ENCODE measurements around the gene FAM174B. TPM values are rescaled to one million over a fixed set of nuclear protein-coding genes. Genes with fewer than 3 reads are reported as not detected.

Gene FAM174B
- total and polyA plus RNA-seq, 2 donors (not counting 1 experiment from before 2014, with no cell fraction given), result 0.03 to 1.9 TPM

DNA sequence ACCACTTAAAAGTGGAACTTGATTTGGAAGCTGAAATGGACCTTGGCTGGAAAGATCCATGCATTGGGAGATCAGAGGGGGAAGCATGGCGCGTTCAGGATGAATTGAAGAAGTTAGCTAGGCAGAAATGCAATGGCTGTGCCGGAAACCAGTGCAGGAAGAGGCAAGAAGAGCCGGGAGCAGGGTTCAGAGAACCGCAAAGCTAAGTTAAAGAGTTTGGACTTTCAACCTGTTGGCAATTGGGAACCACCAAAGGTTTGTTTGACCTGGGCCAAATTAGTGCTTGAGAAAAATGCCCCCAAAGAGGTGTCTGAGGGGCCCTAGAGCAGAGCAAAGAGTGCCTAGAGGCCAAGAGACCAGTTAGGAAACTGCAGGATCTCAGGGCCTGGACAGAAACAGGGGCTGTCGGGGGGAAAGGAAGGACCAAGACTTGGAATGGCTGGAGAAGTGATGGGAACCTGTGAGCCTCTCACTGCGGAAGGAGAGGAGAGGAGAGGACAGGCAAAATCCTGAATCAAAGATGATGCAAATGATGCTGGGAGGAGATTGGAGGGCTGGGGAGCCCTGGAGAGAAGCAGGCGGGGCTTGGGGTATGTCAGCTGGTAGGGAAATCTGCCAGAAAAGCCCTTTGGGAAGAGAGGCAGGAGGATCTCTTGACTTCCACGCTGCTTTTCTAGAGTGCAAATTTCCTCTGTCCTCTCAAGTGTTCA is 49.3 kb downstream of the FAM174B start:
- H3K9me3 Mint-ChIP-seq (ENCODE audit: insufficient read depth), result no peaks in the 10 kb centered on the region
- intact Hi-C loops (cut with micrococcal nuclease), result no loop called here
- no peak for TF ChIP-seq EZH2 (IDR thresholded peaks at IDR 0.05; ENCODE audit: borderline replicate concordance, insufficient read depth, low read depth, low read length, poor library complexity, severe bottlenecking)
- TF ChIP-seq, protein P1, sequence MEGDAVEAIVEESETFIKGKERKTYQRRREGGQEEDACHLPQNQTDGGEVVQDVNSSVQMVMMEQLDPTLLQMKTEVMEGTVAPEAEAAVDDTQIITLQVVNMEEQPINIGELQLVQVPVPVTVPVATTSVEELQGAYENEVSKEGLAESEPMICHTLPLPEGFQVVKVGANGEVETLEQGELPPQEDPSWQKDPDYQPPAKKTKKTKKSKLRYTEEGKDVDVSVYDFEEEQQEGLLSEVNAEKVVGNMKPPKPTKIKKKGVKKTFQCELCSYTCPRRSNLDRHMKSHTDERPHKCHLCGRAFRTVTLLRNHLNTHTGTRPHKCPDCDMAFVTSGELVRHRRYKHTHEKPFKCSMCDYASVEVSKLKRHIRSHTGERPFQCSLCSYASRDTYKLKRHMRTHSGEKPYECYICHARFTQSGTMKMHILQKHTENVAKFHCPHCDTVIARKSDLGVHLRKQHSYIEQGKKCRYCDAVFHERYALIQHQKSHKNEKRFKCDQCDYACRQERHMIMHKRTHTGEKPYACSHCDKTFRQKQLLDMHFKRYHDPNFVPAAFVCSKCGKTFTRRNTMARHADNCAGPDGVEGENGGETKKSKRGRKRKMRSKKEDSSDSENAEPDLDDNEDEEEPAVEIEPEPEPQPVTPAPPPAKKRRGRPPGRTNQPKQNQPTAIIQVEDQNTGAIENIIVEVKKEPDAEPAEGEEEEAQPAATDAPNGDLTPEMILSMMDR (IDR thresholded peaks at IDR 0.05), result no peak
- H3K4me3 ChIP-seq (ENCODE audit: control extremely low read depth in 1 of 5, extremely low read depth in 1 of 5, insufficient read depth in 1 of 5, low read depth in 2 of 5, low read length in 4 of 5), result no peak overlapping the region
- H3K4me1 ChIP-seq (ENCODE audit: control insufficient read depth in 2 of 2, insufficient read depth in 2 of 2, low read length in 2 of 2), result no peaks in the 10 kb centered on the region
- DNase-seq (no peak), ATAC-seq (ENCODE audit: low read depth) (no peak)
- no peak overlapping the region for H3K9ac ChIP-seq (ENCODE audit: low read length)
- no peaks in the 10 kb centered on the region for H3K4me1 Mint-ChIP-seq
- H3K4me3 Mint-ChIP-seq, result no peak overlapping the region
- no peaks in the 10 kb centered on the region for H3K27me3 Mint-ChIP-seq
- H4K20me1 ChIP-seq (ENCODE audit: control insufficient read depth, insufficient read depth, low read length, poor library complexity, severe bottlenecking), result no peaks in the 10 kb centered on the region
- CTCF ChIA-PET, result no interaction called here
- no peak overlapping the region for H3K27ac ChIP-seq (ENCODE audit: low read length in 2 of 2)
- no peaks in the 10 kb centered on the region for H3K79me2 ChIP-seq (ENCODE audit: control insufficient read depth, insufficient read depth, low read length)
- H3K27me3 ChIP-seq (replicated peaks in 1 of 4; ENCODE audit: control extremely low read depth in 1 of 4, control insufficient read depth in 3 of 4, insufficient read depth in 4 of 4, low read length in 3 of 4), result no peaks in the 10 kb centered on the region
- H3K9me3 ChIP-seq (ENCODE audit: control extremely low read depth in 1 of 3, control insufficient read depth in 2 of 3, insufficient read depth in 1 of 3, low read length in 2 of 3), result peaks cover 0 to 9% (median 0%) of the 10 kb centered on the region in 3 donors
- POLR2A ChIA-PET, result no interaction called here
- no peak overlapping the region for H3K27ac Mint-ChIP-seq
- H2AFZ ChIP-seq (ENCODE audit: insufficient read depth, low read depth, low read length, poor library complexity, severe bottlenecking), result no peak overlapping the region
- H3K36me3 ChIP-seq (replicated peaks in 1 of 2; ENCODE audit: control extremely low read depth in 1 of 2, control insufficient read depth in 1 of 2, extremely low read depth in 1 of 2, insufficient read depth in 2 of 2, low read length in 1 of 2), result no peaks in the 10 kb centered on the region
- no peak overlapping the region for H3K4me2 ChIP-seq (replicated peaks; ENCODE audit: low read depth, low read length, poor library complexity, severe bottlenecking)
- WGBS (ENCODE audit: insufficient coverage), result 91% methylated on average over 9 of the region's 9 CpGs

- Histone ChIP-seq H3K27me3 (replicated peaks in 1 of 4; ENCODE audit: control extremely low read depth in 1 of 4, control insufficient read depth in 3 of 4, insufficient read depth in 4 of 4, low read length in 3 of 4) (no peaks in the 10 kb centered on the region), H4K20me1 (ENCODE audit: control insufficient read depth, insufficient read depth, low read length, poor library complexity, severe bottlenecking) (no peaks in the 10 kb centered on the region), H2AFZ (ENCODE audit: insufficient read depth, low read depth, low read length, poor library complexity, severe bottlenecking) (no peak overlapping the region), H3K4me3 (ENCODE audit: control extremely low read depth in 1 of 5, extremely low read depth in 1 of 5, insufficient read depth in 1 of 5, low read depth in 2 of 5, low read length in 4 of 5) (no peak overlapping the region), H3K27ac (ENCODE audit: low read length in 2 of 2) (no peak overlapping the region), H3K4me1 (ENCODE audit: control insufficient read depth in 2 of 2, insufficient read depth in 2 of 2, low read length in 2 of 2) (no peaks in the 10 kb centered on the region), H3K9me3 (ENCODE audit: control extremely low read depth in 1 of 3, control insufficient read depth in 2 of 3, insufficient read depth in 1 of 3, low read length in 2 of 3) (peaks cover 0 to 9% (median 0%) of the 10 kb centered on the region in 3 donors), H3K4me2 (replicated peaks; ENCODE audit: low read depth, low read length, poor library complexity, severe bottlenecking) (no peak overlapping the region), H3K36me3 (replicated peaks in 1 of 2; ENCODE audit: control extremely low read depth in 1 of 2, control insufficient read depth in 1 of 2, extremely low read depth in 1 of 2, insufficient read depth in 2 of 2, low read length in 1 of 2) (no peaks in the 10 kb centered on the region), H3K79me2 (ENCODE audit: control insufficient read depth, insufficient read depth, low read length) (no peaks in the 10 kb centered on the region), H3K9ac (ENCODE audit: low read length) (no peak overlapping the region)
- TF ChIP-seq, protein P1 (IDR thresholded peaks at IDR 0.05), result no peak
- TF ChIP-seq EZH2 (IDR thresholded peaks at IDR 0.05; ENCODE audit: borderline replicate concordance, insufficient read depth, low read depth, low read length, poor library complexity, severe bottlenecking), result no peak
- ChIA-PET CTCF (no interaction called here), POLR2A (no interaction called here)
- WGBS (ENCODE audit: insufficient coverage), result 89% methylated on average over 12 of the region's 14 CpGs
- H3K9me3 Mint-ChIP-seq (ENCODE audit: insufficient read depth), result no peaks in the 10 kb centered on the region
- H3K27ac Mint-ChIP-seq, result no peak overlapping the region
- no peak overlapping the region for H3K4me3 Mint-ChIP-seq
- H3K27me3 Mint-ChIP-seq, result no peaks in the 10 kb centered on the region
- no peaks in the 10 kb centered on the region for H3K4me1 Mint-ChIP-seq
- no peak for DNase-seq
- intact Hi-C loops (cut with micrococcal nuclease), result no loop called here
- ATAC-seq (ENCODE audit: low read depth), result no peak
Measured at GRCh38 chr15:92605225-92605944, 50.2 kb downstream of the FAM174B start.
